K562 (cell line): Measurements from ENCODE around the gene DEPP1. TPM values are rescaled to one million over a fixed set of nuclear protein-coding genes. Genes with fewer than 3 reads are reported as not detected.
A peak's percentile ranks its signal among the peaks of the same experiment; 100 is the strongest.

Experiments used
- ATAC-seq: fragments of 200-7000 bp; cut with Tn5 transposase; 3 replicates; pipeline ENCODE4 v1.9.1; 2020; ENCODE audit warnings: moderate library complexity
- BruUV-seq: library from RNA; stranded (reverse); fragments of 400-500 nt; replicated peaks from 2 replicates; lab custom pipeline; 2021; lab: Mats Ljungman, UMichigan
- CTCF ChIA-PET: fragments of 300-600 bp; formaldehyde crosslinking; extraction: SDS; loops from one replicate; lab custom pipeline; 2021; ENCODE audit warnings: low intra/inter-chr PET ratio; lab: Yijun Ruan, JAX
- POLR2A ChIA-PET: fragments of 300-600, 350-650 bp; sonication (Branson Sonifier 250); formaldehyde crosslinking; extraction: SDS; loops from one replicate; lab custom pipeline; 2021; ENCODE audit warnings: antibody characterized with exemption, inconsistent platforms; lab: Yijun Ruan, JAX
- DNase-seq, 4 experiments: peaks; one replicate each; pipeline versions ENCODE4 v3.0.0 to v3.0.0-alpha.2; 2011 to 2018; ENCODE audit warnings: low spot score in 3 of 4, mixed read lengths in 3 of 4; ENCODE audit errors: extremely low read depth in 1 of 4
- FAIRE-seq: peaks from 2 replicates; lab custom pipeline; 2011; peaks lifted over from hg19 to GRCh38; lab: Jason Lieb, UNC
- H2AFZ ChIP-seq: 2 replicates; pipeline ENCODE4 v1.6.0; 2011; ENCODE audit warnings: low read depth, low read length, control low read depth, inconsistent platforms
- H3K27ac ChIP-seq: fragments of 200-600 bp; 3 replicates; pipeline ENCODE4 v1.8.0; 2011; ENCODE audit warnings: low read depth, mild to moderate bottlenecking, control low read depth, inconsistent platforms, low read length, moderate library complexity, mixed read lengths; ENCODE audit errors: extremely low read depth
- H3K27me3 ChIP-seq, 2 experiments: fragments of 300-600 bp in 1 of 2; 2 replicates in 1 of 2; 3 replicates in 1 of 2; pipeline versions ENCODE4 v1.6.0 to v1.8.0; 2011; ENCODE audit warnings: inconsistent platforms in 2 of 2, low read length in 2 of 2, mild to moderate bottlenecking in 1 of 2, mixed read lengths in 1 of 2, moderate library complexity in 1 of 2; ENCODE audit not compliant: control insufficient read depth in 2 of 2, insufficient read depth in 2 of 2
- H3K36me3 ChIP-seq: fragments of 300-600 bp; 3 replicates; pipeline ENCODE4 v1.8.0; 2011; ENCODE audit warnings: mild to moderate bottlenecking, low read length, inconsistent platforms; ENCODE audit not compliant: control insufficient read depth, insufficient read depth
- H3K4me1 ChIP-seq, 2 experiments: fragments of 200-600 bp in 1 of 2; replicated peaks in 1 of 2; 2 replicates in 1 of 2; 3 replicates in 1 of 2; pipeline versions ENCODE4 v1.5.1 to v1.8.0; 2011; ENCODE audit warnings: inconsistent platforms in 2 of 2, low read length in 2 of 2, mild to moderate bottlenecking in 1 of 2, mixed read lengths in 1 of 2, moderate library complexity in 1 of 2; ENCODE audit not compliant: control insufficient read depth in 2 of 2, insufficient read depth in 2 of 2
- H3K4me2 ChIP-seq: 2 replicates; pipeline ENCODE4 v1.6.1; 2011; ENCODE audit warnings: low read length, control low read depth, inconsistent platforms, mixed read lengths; ENCODE audit not compliant: insufficient read depth
- H3K4me3 ChIP-seq: fragments of 200-600 bp; sonication (generic), shearing (Covaris generic); 2 replicates; pipeline ENCODE4 v1.5.1; 2016; ENCODE audit warnings: control low read depth, inconsistent platforms
- H3K79me2 ChIP-seq: fragments of 200-600 bp; 3 replicates; pipeline ENCODE4 v1.8.0; 2011; ENCODE audit warnings: low read length, inconsistent platforms; ENCODE audit not compliant: control insufficient read depth, insufficient read depth
- H3K9ac ChIP-seq, 2 experiments: 2 replicates each; pipeline versions ENCODE4 v1.6.0 to v1.6.1; 2011; ENCODE audit warnings: low read depth in 2 of 2, low read length in 2 of 2, control low read depth in 1 of 2, inconsistent platforms in 1 of 2, mild to moderate bottlenecking in 1 of 2, mixed read lengths in 1 of 2; ENCODE audit not compliant: insufficient read depth in 1 of 2
- H3K9me1 ChIP-seq: one replicate; pipeline ENCODE4 v1.6.0; 2011; ENCODE audit warnings: inconsistent platforms, mild to moderate bottlenecking, low read length, moderate library complexity; ENCODE audit not compliant: control insufficient read depth, insufficient read depth
- H3K9me3 ChIP-seq: replicated peaks from 2 replicates; pipeline ENCODE4 v1.5.1; 2011; ENCODE audit warnings: low read depth, low read length, inconsistent platforms; ENCODE audit not compliant: control insufficient read depth, insufficient read depth
- H4K20me1 ChIP-seq: replicated peaks from 2 replicates; pipeline ENCODE4 v1.6.1; 2011; ENCODE audit warnings: low read length, inconsistent platforms, mixed read lengths; ENCODE audit not compliant: control insufficient read depth, insufficient read depth
- ARID3B ChIP-seq: fragments of 250-450 bp; sonication (Bioruptor Pico); IDR thresholded peaks from 2 replicates; pipeline ENCODE4 v1.4.0; 2020; ENCODE audit warnings: borderline replicate concordance
- CEBPB ChIP-seq: fragments of 450-650 bp; IDR thresholded peaks from 2 replicates; pipeline ENCODE4 v1.6.1; 2016; ENCODE audit warnings: missing genetic modification characterization, missing compliant biosample characterization
- CSDE1 ChIP-seq, 2 experiments: fragments of 450-650 bp; IDR thresholded peaks; 2 replicates each; pipeline ENCODE4 v1.6.1; 2016; ENCODE audit warnings: mild to moderate bottlenecking in 1 of 2
- ETV5 ChIP-seq: sonication (generic); formaldehyde crosslinking; IDR thresholded peaks from 2 replicates; pipeline ENCODE4 v1.4.0; 2020; ENCODE audit warnings: low read depth, mild to moderate bottlenecking, missing genetic modification reagents
- HINFP ChIP-seq: fragments of 450-650 bp; conservative IDR thresholded peaks from 2 replicates; pipeline ENCODE4 v1.6.1; 2016; ENCODE audit warnings: missing genetic modification characterization, low read depth, mild to moderate bottlenecking, control low read depth, missing compliant biosample characterization
- NFIX ChIP-seq: fragments of 250-450 bp; sonication (Bioruptor Pico); IDR thresholded peaks from 2 replicates; pipeline ENCODE4 v1.4.0; 2020; ENCODE audit warnings: low read depth, mild to moderate bottlenecking, moderate library complexity
- XRCC4 ChIP-seq: IDR thresholded peaks from one replicate; pipeline ENCODE4 v1.6.1; 2011; ENCODE audit not compliant: insufficient read depth, insufficient read length; ENCODE audit errors: extremely low read depth
- ZBED1 ChIP-seq: IDR thresholded peaks from 2 replicates; pipeline ENCODE4 v1.6.1; 2014
- ZBTB9 ChIP-seq: fragments of 450-650 bp; formaldehyde crosslinking; IDR thresholded peaks from 2 replicates; pipeline ENCODE4 v1.4.0; 2020; ENCODE audit warnings: mild to moderate bottlenecking, moderate library complexity
- ZNF609 ChIP-seq: sonication (generic); formaldehyde crosslinking; IDR thresholded peaks from 2 replicates; pipeline ENCODE4 v1.8.1; 2023; ENCODE audit warnings: missing genetic modification reagents, mild to moderate bottlenecking, borderline replicate concordance
- WGBS: fragments of 100-300 bp; shearing (Covaris generic); methylation state at CpG from one replicate; pipeline ENCODE4 v1.1.6; 2016; ENCODE audit warnings: low coverage, mixed read lengths; ENCODE audit not compliant: insufficient coverage; ENCODE audit errors: missing lambda C conversion rate; 5-methylcytosine and 5-hydroxymethylcytosine counted together
- in situ Hi-C: fragments of 300-500 bp; cut with MboI; formaldehyde crosslinking; loops from 4 replicates; pipeline ENCODE4 v1.15.0; 2018; ENCODE audit warnings: inconsistent platforms, mixed read lengths
- intact Hi-C: fragments of 100-400 bp; cut with micrococcal nuclease; formaldehyde crosslinking; loops from 2 replicates; pipeline ENCODE4 v1.14.2; 2022
- polyA plus RNA-seq, 8 experiments: library from polyadenylated mRNA; depleted of rRNA in 4 of 8; stranded (reverse) in 5 of 8; unstranded in 3 of 8; fragments of >200 nt; fragmentation: Nextera tagmentation in 2 of 8; fragmentation: Illumina TruSeq in 1 of 8; extraction: Ambion mirVana in 2 of 8; extraction: Trizol in 1 of 8; gene quantifications; 2 replicates each; pipeline versions ENCODE4 v1.2.1 to v1.2.3, GENCODE V29; 2011 to 2014; ENCODE audit warnings: inconsistent platforms in 1 of 8, missing spikeins in 1 of 8
- total RNA-seq, 7 experiments: library from RNA; depleted of rRNA in 6 of 7; stranded (reverse); fragments of >200 nt in 6 of 7; fragmentation: Illumina TruSeq in 2 of 7; extraction: Trizol in 2 of 7; gene quantifications; 2 replicates each; pipeline versions ENCODE4 v1.2.1 to v1.2.3, GENCODE V29; 2011 to 2021; ENCODE audit warnings: low replicate concordance in 1 of 7

The DEPP1 gene
- total and polyA plus RNA-seq, 9 of the 15 experiments (the other 6 are each of a cell fraction or from before 2014, with no cell fraction given) = 0.04 to 0.54 (median 0.20) TPM; not detected in 1

GRCh38 chr10:45000138-45000751 is 21.6 kb upstream of the DEPP1 start (continued):
- TF ChIP-seq ZBTB9 (CRISPR knock-in tag) (no peak), ZNF609 (CRISPR knock-in tag) (no peak)

- H3K79me2 ChIP-seq = peaks cover 22% of the 10 kb centered on the region
- POLR2A ChIA-PET = no interaction called here
These were observed 19.6 kb upstream of the DEPP1 start for GRCh38 chr10:44998146-44998631.

More at GRCh38 chr10:44998146-44998631, 19.6 kb upstream of the DEPP1 start:
- Histone ChIP-seq H3K27me3 (peaks cover 2 to 23% of the 10 kb centered on the region in 2 experiments; a peak in 2 of 5 replicates), H3K4me1 (peaks cover 10 to 12% of the 10 kb centered on the region in 2 experiments; a peak in 3 of 5 replicates), H3K9me3 (peaks cover 10% of the 10 kb centered on the region), H3K27ac (no peak overlapping the region), H2AFZ (0 out of 2 replicates have a peak overlapping the region, but pooled peaks have one; percentile 6), H3K9ac (no peak overlapping the region), H3K4me2 (no peak overlapping the region), H4K20me1 (no peaks in the 10 kb centered on the region), H3K36me3 (peaks cover 10% of the 10 kb centered on the region), H3K4me3 (no peak overlapping the region), H3K9me1 (no peaks in the 10 kb centered on the region)
- FAIRE-seq = no peak
- no TSS peak for BruUV-seq
- TF ChIP-seq ETV5 (CRISPR knock-in tag) = no peak
- TF ChIP-seq NFIX (CRISPR knock-in tag) = no peak
- no peak for TF ChIP-seq ARID3B (CRISPR knock-in tag)
- no peak for TF ChIP-seq ZBED1
- TF ChIP-seq HINFP (tag) = no peak
- TF ChIP-seq CEBPB (tag) = peak; percentile 73
- no peak for TF ChIP-seq XRCC4
- TF ChIP-seq CSDE1 (IDR thresholded peaks at IDR 0.05) = no peak
- no peak for ATAC-seq
- CTCF ChIA-PET = no interaction called here
- in situ Hi-C loops = no loop called here
- WGBS = 23% methylated on average over 6 of the region's 6 CpGs
- intact Hi-C loops = no loop called here
- DNase-seq = no peak
